Gastrocnemius medialis (tissue), 4 donors: ENCODE results near the gene TPRA1.
A peak's percentile ranks its signal among the peaks of the same experiment; 100 is the strongest.

ENCODE experiments used
- CTCF ChIP-seq, 5 experiments: fragments of 450-650 bp in 3 of 5; fragments of 200-600 bp in 2 of 5; sonication (generic) in 2 of 5; IDR thresholded peaks in 4 of 5; conservative IDR thresholded peaks in 1 of 5; 1 replicate in 4 of 5; 2 replicates in 1 of 5; pipeline ENCODE4 v1.5.1; 2016 to 2019; ENCODE audit warnings: antibody characterized with exemption in 5 of 5, mild to moderate bottlenecking in 3 of 5, moderate library complexity in 3 of 5
- POLR2A ChIP-seq, 2 donors: fragments of 450-650 bp; IDR thresholded peaks; one replicate each; pipeline ENCODE4 v1.6.1; 2017; ENCODE audit warnings: antibody characterized with exemption in 2 of 2, mild to moderate bottlenecking in 2 of 2, moderate library complexity in 2 of 2

- TF ChIP-seq POLR2A (IDR thresholded peaks at IDR 0.05) (no peak), CTCF (IDR thresholded peaks at IDR 0.05 in 4 of 5, conservative IDR thresholded peaks at IDR 0.05 in 1 of 5) (peak; percentile 52 to 93 (median 83))
Measured at GRCh38 chr3:127547761-127548605, 42.5 kb downstream of the TPRA1 start.
